HG03103 (cell line): ENCODE measurements around the gene KLHL15.
"Not testable (repeated sequence)": the region's sequence is repeated elsewhere in the genome, so short reads cannot be mapped to it uniquely, and the experiment has no call there.

ENCODE experiments used
- ATAC-seq: cut with Tn5 transposase; IDR thresholded peaks from one replicate; pipeline ENCODE4 v1.9.1; 2021; ENCODE audit warnings: low read depth; ENCODE audit not compliant: unreplicated experiment

Gene KLHL15

GRCh38 chrX:24018809-24019208, 8.2 kb downstream of the KLHL15 start:
- no peak for ATAC-seq

DNA sequence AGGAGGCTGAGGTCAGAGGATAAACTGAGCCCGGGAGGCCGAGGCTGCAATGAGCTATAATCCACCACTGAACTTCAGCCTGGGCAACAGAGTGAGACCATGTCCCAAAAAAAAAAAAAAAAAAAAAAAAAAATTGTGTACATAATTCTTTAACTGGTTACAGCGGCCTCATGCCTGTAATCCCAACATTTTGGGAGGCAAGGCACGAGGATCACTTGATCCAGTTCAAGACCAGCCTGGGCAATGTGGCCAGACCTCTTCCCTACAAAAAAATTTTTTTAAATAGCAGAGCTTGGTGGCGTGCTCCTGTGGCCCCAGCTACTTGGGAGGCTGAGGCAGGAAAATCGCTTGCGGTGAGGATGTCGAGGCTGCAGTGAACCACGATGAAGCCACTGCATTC, 9.3 kb downstream of the KLHL15 start:
- no peak for ATAC-seq

DNA sequence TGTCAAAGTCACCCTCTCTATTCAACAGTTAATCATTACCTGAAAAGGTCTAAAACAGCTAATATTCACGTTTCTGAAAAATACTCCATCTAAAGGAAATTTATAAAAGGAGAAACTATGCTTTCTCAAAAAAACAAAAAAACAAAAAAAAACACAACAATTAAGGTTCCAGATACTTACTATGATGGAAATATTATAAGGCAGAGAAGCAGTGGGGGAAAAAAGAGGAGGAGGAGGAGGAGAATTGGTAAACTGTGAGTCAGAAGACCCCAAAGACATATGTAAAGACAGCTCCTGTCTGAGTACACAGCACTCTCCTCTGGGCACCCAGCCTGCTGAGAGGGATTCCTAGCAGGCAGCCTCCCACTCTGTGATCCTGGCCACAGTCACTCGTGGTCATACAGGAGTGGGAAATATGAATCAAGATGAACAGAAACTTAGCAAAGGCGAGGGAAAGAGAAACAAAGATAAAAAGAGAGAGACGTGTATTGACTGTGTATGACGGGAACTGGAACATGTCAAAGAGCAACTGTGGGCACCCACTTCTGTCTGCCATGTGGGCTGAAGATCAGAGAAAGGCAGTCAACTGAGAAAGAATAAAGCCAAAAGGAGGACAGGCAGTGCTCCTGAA, 12.5 kb downstream of the KLHL15 start:
- ATAC-seq, result peak; percentile 67

- no peak for ATAC-seq
Observed at GRCh38 chrX:24012266-24012665, 14.7 kb downstream of the KLHL15 start.

GRCh38 chrX:24005867-24006266, 21.1 kb downstream of the KLHL15 start:
- no peak for ATAC-seq

GRCh38 chrX:24005028-24005427, 22.0 kb downstream of the KLHL15 start:
- no peak for ATAC-seq

DNA sequence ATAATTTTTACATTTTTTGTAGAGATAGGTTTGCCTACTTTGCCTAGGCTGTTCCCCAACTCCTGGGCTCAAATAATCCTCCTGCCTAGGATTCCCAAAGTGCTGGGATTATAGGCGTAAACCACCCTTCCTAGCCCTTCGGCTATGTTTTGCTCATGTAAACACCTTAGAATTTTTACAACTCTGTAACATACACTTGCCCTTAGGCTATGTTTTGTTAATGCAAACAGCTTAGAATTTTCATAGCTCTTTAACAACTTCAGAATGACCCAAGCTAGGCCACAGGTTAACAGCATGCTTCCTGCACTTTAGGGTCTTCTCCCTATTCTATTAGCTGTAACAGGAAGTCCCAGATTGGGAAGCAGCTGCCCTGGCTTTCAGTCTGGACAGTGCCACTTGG, 24.2 kb downstream of the KLHL15 start:
- ATAC-seq, result no peak

GRCh38 chrX:24002167-24002566, 24.8 kb downstream of the KLHL15 start:
- ATAC-seq, result peak; percentile 67

GRCh38 chrX:23999671-24000070, 27.3 kb downstream of the KLHL15 start:
- no peak for ATAC-seq

- ATAC-seq, result no peak
Observed at GRCh38 chrX:23993012-23993633, 33.9 kb downstream of the KLHL15 start.

- ATAC-seq, result no peak
Observed at GRCh38 chrX:23992431-23992830, 34.6 kb downstream of the KLHL15 start.

GRCh38 chrX:23990455-23990854, 36.5 kb downstream of the KLHL15 start:
- no peak for ATAC-seq

- no peak for ATAC-seq
Observed at GRCh38 chrX:23989689-23990088, 37.3 kb downstream of the KLHL15 start.

GRCh38 chrX:23982891-23983290, 44.1 kb downstream of the KLHL15 start:
- no peak for ATAC-seq

DNA sequence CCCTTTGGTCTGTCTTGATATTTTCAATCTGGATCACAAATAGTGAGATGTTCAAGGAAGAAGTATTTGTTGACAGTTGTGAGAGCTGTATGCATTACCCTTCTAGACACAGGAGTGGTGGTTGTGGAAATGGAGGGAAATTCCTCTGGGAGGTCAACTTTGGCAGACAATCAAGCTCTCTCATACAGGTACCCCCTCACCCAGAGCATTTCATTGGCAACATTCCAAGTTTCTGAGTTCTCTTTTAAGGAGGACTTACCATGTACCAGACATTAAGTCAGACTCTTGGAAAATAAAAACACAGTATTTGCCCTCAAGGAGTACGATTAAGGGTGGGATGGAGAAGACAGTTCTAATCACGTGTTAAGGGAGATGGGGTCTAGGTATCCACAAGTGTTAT, 45.3 kb downstream of the KLHL15 start:
- ATAC-seq, result no peak

GRCh38 chrX:23981222-23981621, 45.8 kb downstream of the KLHL15 start:
- ATAC-seq, result no peak

- ATAC-seq, result no peak
Observed at GRCh38 chrX:23980011-23980441, 47.0 kb downstream of the KLHL15 start.

GRCh38 chrX:23978491-23978890, 48.5 kb downstream of the KLHL15 start:
- no peak for ATAC-seq

DNA sequence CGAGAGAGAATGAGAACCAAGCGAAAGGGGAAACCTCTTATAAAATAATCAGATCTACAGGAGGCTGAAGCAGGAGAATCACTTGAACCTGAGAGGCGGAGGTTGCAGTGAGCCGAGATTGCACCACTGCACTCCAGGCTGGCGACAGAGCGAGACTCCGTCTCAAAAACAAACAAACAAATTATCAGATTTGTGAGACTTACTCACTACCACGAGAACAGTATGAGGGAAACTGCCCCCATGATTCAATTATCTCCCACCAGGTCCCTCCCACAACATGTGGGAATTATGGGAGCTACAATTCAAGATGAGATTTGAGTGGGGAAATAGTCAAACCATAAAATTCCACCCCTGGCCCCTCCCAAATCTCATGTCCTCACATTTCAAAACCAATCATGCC, 61.4 kb downstream of the KLHL15 start:
- not testable (repeated sequence) for ATAC-seq

GRCh38 chrX:23964191-23964590, 62.8 kb downstream of the KLHL15 start:
- ATAC-seq, result no peak

GRCh38 chrX:23959781-23960180, 67.2 kb downstream of the KLHL15 start:
- no peak for ATAC-seq

- no peak for ATAC-seq
Observed at GRCh38 chrX:23954396-23954795, 72.6 kb downstream of the KLHL15 start.

DNA sequence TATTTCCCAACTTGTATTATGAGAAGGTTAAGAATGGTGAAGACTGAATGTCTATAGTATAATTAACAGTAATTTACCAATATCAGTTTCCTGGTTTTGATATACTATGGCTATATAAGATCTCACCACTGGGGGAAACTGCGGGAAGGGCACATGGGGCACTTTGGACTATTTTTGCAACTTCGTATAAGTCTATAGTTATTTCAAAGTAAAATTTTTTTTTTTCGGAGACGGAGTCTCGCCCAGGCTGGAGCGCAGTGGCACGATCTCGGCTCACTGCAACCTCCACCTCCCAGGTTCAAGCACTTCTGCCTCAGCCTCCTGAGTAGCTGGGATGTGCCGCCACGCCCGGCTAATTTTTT, 73.1 kb downstream of the KLHL15 start:
- ATAC-seq, result no peak
